SK-N-SH treated with all-trans-retinoic acid at 6 μM for 48 hours (cell line): ENCODE measurements around the gene ANGPTL5.

Experiments used
- ATAC-seq: fragments of 200-7000 bp; cut with Tn5 transposase; 3 replicates; pipeline ENCODE4 v1.9.1; 2020; ENCODE audit warnings: mild to moderate bottlenecking, moderate library complexity
- BACH2 ChIP-seq: fragments of 250-450 bp; sonication (Bioruptor Pico); IDR thresholded peaks from 2 replicates; pipeline ENCODE4 v1.9.0; 2021; ENCODE audit warnings: mild to moderate bottlenecking, borderline replicate concordance
- CREB5 ChIP-seq: fragments of 250-450 bp; sonication (Bioruptor Pico); IDR thresholded peaks from 2 replicates; pipeline ENCODE4 v1.5.1; 2020; ENCODE audit warnings: low read depth, mild to moderate bottlenecking, moderate library complexity
- CSDC2 ChIP-seq: fragments of 250-450 bp; sonication (Bioruptor Pico); IDR thresholded peaks from 2 replicates; pipeline ENCODE4 v1.5.0; 2020; ENCODE audit warnings: mild to moderate bottlenecking, moderate library complexity
- ESRRG ChIP-seq: fragments of 250-450 bp; sonication (Bioruptor Pico); IDR thresholded peaks from 2 replicates; pipeline ENCODE4 v1.6.1; 2021; ENCODE audit warnings: mild to moderate bottlenecking
- GLIS3 ChIP-seq: fragments of 250-450 bp; sonication (Bioruptor Pico); IDR thresholded peaks from 2 replicates; pipeline ENCODE4 v1.5.0; 2020; ENCODE audit warnings: mild to moderate bottlenecking, moderate library complexity
- ISL1 ChIP-seq: fragments of 250-450 bp; sonication (Bioruptor Pico); IDR thresholded peaks from 2 replicates; pipeline ENCODE4 v2.1.2; 2022; ENCODE audit warnings: mild to moderate bottlenecking, moderate library complexity
- OSR1 ChIP-seq: fragments of 250-450 bp; sonication (Bioruptor Pico); IDR thresholded peaks from 2 replicates; pipeline ENCODE4 v1.8.0; 2022; ENCODE audit warnings: moderate library complexity, mild to moderate bottlenecking, inconsistent platforms
- PATZ1 ChIP-seq: fragments of 250-450 bp; sonication (Bioruptor Pico); IDR thresholded peaks from 2 replicates; pipeline ENCODE4 v1.8.0; 2020; ENCODE audit warnings: mild to moderate bottlenecking, moderate library complexity, borderline replicate concordance
- POU6F1 ChIP-seq: fragments of 250-450 bp; sonication (Bioruptor Pico); IDR thresholded peaks from 2 replicates; pipeline ENCODE4 v1.8.0; 2021; ENCODE audit warnings: low read depth, mild to moderate bottlenecking, moderate library complexity, borderline replicate concordance
- PPARA ChIP-seq: fragments of 250-450 bp; sonication (Bioruptor Pico); IDR thresholded peaks from 2 replicates; pipeline ENCODE4 v1.5.0; 2020; ENCODE audit warnings: mild to moderate bottlenecking, borderline replicate concordance
- RARB ChIP-seq: fragments of 250-450 bp; sonication (Bioruptor Pico); IDR thresholded peaks from 2 replicates; pipeline ENCODE4 v1.8.0; 2021; ENCODE audit warnings: mild to moderate bottlenecking, moderate library complexity
- SNAI2 ChIP-seq: fragments of 250-450 bp; sonication (Bioruptor Pico); IDR thresholded peaks from 2 replicates; pipeline ENCODE4 v1.5.0; 2020; ENCODE audit warnings: mild to moderate bottlenecking, moderate library complexity
- TCF4 ChIP-seq: fragments of 250-450 bp; sonication (Bioruptor Pico); IDR thresholded peaks from 2 replicates; pipeline ENCODE4 v1.8.0; 2021; ENCODE audit warnings: mild to moderate bottlenecking, moderate library complexity, borderline replicate concordance
- TOX ChIP-seq: fragments of 250-450 bp; sonication (Bioruptor Pico); IDR thresholded peaks from 2 replicates; pipeline ENCODE4 v1.8.0; 2021; ENCODE audit warnings: mild to moderate bottlenecking, moderate library complexity, borderline replicate concordance
- TSHZ2 ChIP-seq: fragments of 250-450 bp; sonication (Bioruptor Pico); IDR thresholded peaks from 2 replicates; pipeline ENCODE4 v1.5.0; 2020; ENCODE audit warnings: mild to moderate bottlenecking, moderate library complexity
- ZC3H10 ChIP-seq: fragments of 250-450 bp; sonication (Bioruptor Pico); IDR thresholded peaks from 2 replicates; pipeline ENCODE4 v1.5.1; 2021; ENCODE audit warnings: mild to moderate bottlenecking, moderate library complexity
- ZFP30 ChIP-seq: fragments of 450-650 bp; formaldehyde crosslinking; IDR thresholded peaks from 2 replicates; pipeline ENCODE4 v1.5.0; 2022; ENCODE audit warnings: mild to moderate bottlenecking, moderate library complexity
- ZNF565 ChIP-seq: fragments of 450-650 bp; formaldehyde crosslinking; conservative IDR thresholded peaks from 2 replicates; pipeline ENCODE4 v1.5.0; 2020; ENCODE audit warnings: low read depth, mild to moderate bottlenecking, moderate library complexity
- ZNF70 ChIP-seq: fragments of 450-650 bp; formaldehyde crosslinking; IDR thresholded peaks from 2 replicates; pipeline ENCODE4 v1.5.0; 2020; ENCODE audit warnings: mild to moderate bottlenecking, moderate library complexity
- ZNF8 ChIP-seq: fragments of 450-650 bp; formaldehyde crosslinking; IDR thresholded peaks from 2 replicates; pipeline ENCODE4 v1.5.0; 2020; ENCODE audit warnings: mild to moderate bottlenecking, moderate library complexity

Gene ANGPTL5

GRCh38 chr11:101955278-101955677, 39.0 kb upstream of the ANGPTL5 start:
- no peak for ATAC-seq
- TF ChIP-seq GLIS3 (no peak), TOX (CRISPR knock-in tag) (no peak), ZC3H10 (CRISPR knock-in tag) (no peak), OSR1 (CRISPR knock-in tag) (no peak), BACH2 (CRISPR knock-in tag) (no peak)

GRCh38 chr11:101949680-101950220, 33.4 kb upstream of the ANGPTL5 start:
- no peak for ATAC-seq
- TF ChIP-seq ZNF8 (CRISPR knock-in tag): no peak
- no peak for TF ChIP-seq CSDC2 (CRISPR knock-in tag)
- no peak for TF ChIP-seq BACH2 (CRISPR knock-in tag)
- TF ChIP-seq TSHZ2 (CRISPR knock-in tag): no peak
- no peak for TF ChIP-seq TOX (CRISPR knock-in tag)
- TF ChIP-seq SNAI2 (CRISPR knock-in tag): no peak
- TF ChIP-seq OSR1 (CRISPR knock-in tag): no peak
- no peak for TF ChIP-seq ESRRG (CRISPR knock-in tag)
- no peak for TF ChIP-seq ZNF70 (CRISPR knock-in tag)
- no peak for TF ChIP-seq RARB (CRISPR knock-in tag)
- TF ChIP-seq ZNF565 (CRISPR knock-in tag): no peak
- no peak for TF ChIP-seq PATZ1 (CRISPR knock-in tag)
- TF ChIP-seq CREB5 (CRISPR knock-in tag): no peak
- TF ChIP-seq ISL1 (CRISPR knock-in tag): no peak
- no peak for TF ChIP-seq PPARA
- TF ChIP-seq POU6F1 (CRISPR knock-in tag): no peak
- no peak for TF ChIP-seq ZC3H10 (CRISPR knock-in tag)
- TF ChIP-seq ZFP30 (CRISPR knock-in tag): no peak

- ATAC-seq: no peak
- no peak for TF ChIP-seq SNAI2 (CRISPR knock-in tag)
- TF ChIP-seq, all 23 proteins: peak for 0
Measured at GRCh38 chr11:101945448-101945847, 29.1 kb upstream of the ANGPTL5 start.

GRCh38 chr11:101944923-101945322, 28.6 kb upstream of the ANGPTL5 start:
- no peak for ATAC-seq
- TF ChIP-seq TCF4 (CRISPR knock-in tag) (0 out of 2 replicates have a peak, but pooled peaks have one; percentile 63), PATZ1 (CRISPR knock-in tag) (no peak)
